Esophagus muscularis mucosa (tissue), 4 donors: ENCODE measurements around the gene FOXL2. TPM values are rescaled to one million over a fixed set of nuclear protein-coding genes. Genes with fewer than 3 reads are reported as not detected.

Experiments used
- DNase-seq: peaks from one replicate; pipeline ENCODE4 v3.0.0-alpha.2; 2017; ENCODE audit errors: extremely low spot score
- H3K27ac ChIP-seq, 4 donors: fragments of 200-600 bp; sonication (generic); replicated peaks in 1 of 4; 1 replicate in 3 of 4; 2 replicates in 1 of 4; pipeline ENCODE4 v1.5.1; 2016 to 2019; ENCODE audit warnings: mild to moderate bottlenecking in 1 of 4
- H3K27me3 ChIP-seq, 4 donors: fragments of 200-600 bp; sonication (generic); one replicate each; pipeline versions ENCODE4 v1.5.1 to v1.6.0; 2016 to 2019
- H3K36me3 ChIP-seq, 4 donors: fragments of 200-600 bp; sonication (generic); one replicate each; pipeline ENCODE4 v1.5.1; 2016 to 2019
- H3K4me1 ChIP-seq, 4 donors: fragments of 200-600 bp; sonication (generic); one replicate each; pipeline ENCODE4 v1.5.1; 2016 to 2019
- H3K4me3 ChIP-seq, 4 donors: fragments of 200-600 bp; sonication (generic); 1 replicate in 2 of 4; 2 replicates in 2 of 4; pipeline ENCODE4 v1.5.1; 2016 to 2019; ENCODE audit warnings: mild to moderate bottlenecking in 4 of 4, moderate library complexity in 1 of 4
- H3K9me3 ChIP-seq, 4 donors: fragments of 200-600 bp; sonication (generic); 1 replicate in 3 of 4; 2 replicates in 1 of 4; pipeline ENCODE4 v1.5.1; 2016 to 2019
- EP300 ChIP-seq: sonication (generic); formaldehyde crosslinking; IDR thresholded peaks from one replicate; pipeline ENCODE4 v1.6.1; 2017; ENCODE audit warnings: antibody characterized with exemption
- POLR2A ChIP-seq: fragments of 450-650 bp; IDR thresholded peaks from one replicate; pipeline ENCODE4 v1.6.1; 2017; ENCODE audit warnings: antibody characterized with exemption, moderate library complexity, mild to moderate bottlenecking, low read depth
- POLR2AphosphoS5 ChIP-seq, 2 donors: sonication (generic); formaldehyde crosslinking; IDR thresholded peaks; one replicate each; pipeline ENCODE4 v1.6.1; 2017; ENCODE audit warnings: antibody characterized with exemption in 2 of 2
- WGBS: methylation state at CpG from one replicate; pipeline ENCODE4 v1.1.5; 2018; 5-methylcytosine and 5-hydroxymethylcytosine counted together
- intact Hi-C: fragments of 100-400 bp; cut with DNase I; formaldehyde crosslinking; loops from one replicate; pipeline ENCODE4 v1.15.1; 2023
- total RNA-seq, 4 donors: library from RNA; depleted of rRNA; stranded (reverse); fragments of >200 nt; gene quantifications; one replicate each; pipeline versions ENCODE4 v1.1.0 to v1.2.1, GENCODE V29; 2016
- TF ChIP-seq, protein P1 (sequence below), 3 experiments: fragments of 200-600 bp in 2 of 3; fragments of 450-650 bp in 1 of 3; sonication (generic) in 2 of 3; IDR thresholded peaks; one replicate each; pipeline ENCODE4 v1.5.1; 2017 to 2019; ENCODE audit warnings: antibody characterized with exemption in 3 of 3, mild to moderate bottlenecking in 2 of 3, moderate library complexity in 1 of 3

FOXL2 gene
- total RNA-seq, 4 donors from 2014 or later = 0.17 to 0.26 TPM; not detected in 2

DNA sequence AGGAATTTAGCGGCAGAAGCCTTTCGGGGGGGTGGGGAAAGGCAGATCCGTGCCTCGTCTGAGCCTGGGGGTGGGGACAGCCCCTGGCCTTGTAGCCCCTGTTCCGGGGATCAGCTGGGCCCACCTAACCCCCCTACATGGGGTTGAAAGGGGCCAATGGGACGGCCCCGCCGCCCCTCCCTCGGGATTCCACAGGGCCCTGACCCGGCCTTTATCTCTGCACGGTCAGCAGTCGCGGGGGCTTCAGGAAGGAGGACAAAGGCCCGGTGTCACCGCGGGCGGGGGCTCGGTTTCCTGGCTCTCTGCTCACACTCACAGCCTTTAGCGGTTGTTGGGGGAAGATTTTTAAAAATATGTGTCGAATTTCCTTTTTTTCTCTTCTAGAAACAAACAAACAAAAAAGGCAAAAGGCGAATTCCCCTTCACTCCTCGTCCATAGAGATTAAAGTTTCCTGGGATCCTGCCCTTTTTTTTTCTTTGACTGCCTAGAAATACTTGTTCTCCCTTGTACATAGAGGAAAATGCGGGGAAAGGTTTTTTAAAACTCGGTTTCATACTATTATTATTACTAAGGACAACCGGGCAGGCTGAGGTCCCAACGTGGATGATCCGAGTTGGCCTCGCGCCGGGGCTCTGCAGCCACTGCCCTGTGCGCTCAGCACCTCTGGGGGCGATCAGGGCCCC, 7.9 kb downstream of the FOXL2 start:
- no peak for DNase-seq
- TF ChIP-seq EP300 = no peak
- no peak for TF ChIP-seq POLR2A
- no peak for TF ChIP-seq POLR2AphosphoS5 (IDR thresholded peaks at IDR 0.05)
- TF ChIP-seq, protein P1, sequence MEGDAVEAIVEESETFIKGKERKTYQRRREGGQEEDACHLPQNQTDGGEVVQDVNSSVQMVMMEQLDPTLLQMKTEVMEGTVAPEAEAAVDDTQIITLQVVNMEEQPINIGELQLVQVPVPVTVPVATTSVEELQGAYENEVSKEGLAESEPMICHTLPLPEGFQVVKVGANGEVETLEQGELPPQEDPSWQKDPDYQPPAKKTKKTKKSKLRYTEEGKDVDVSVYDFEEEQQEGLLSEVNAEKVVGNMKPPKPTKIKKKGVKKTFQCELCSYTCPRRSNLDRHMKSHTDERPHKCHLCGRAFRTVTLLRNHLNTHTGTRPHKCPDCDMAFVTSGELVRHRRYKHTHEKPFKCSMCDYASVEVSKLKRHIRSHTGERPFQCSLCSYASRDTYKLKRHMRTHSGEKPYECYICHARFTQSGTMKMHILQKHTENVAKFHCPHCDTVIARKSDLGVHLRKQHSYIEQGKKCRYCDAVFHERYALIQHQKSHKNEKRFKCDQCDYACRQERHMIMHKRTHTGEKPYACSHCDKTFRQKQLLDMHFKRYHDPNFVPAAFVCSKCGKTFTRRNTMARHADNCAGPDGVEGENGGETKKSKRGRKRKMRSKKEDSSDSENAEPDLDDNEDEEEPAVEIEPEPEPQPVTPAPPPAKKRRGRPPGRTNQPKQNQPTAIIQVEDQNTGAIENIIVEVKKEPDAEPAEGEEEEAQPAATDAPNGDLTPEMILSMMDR (IDR thresholded peaks at IDR 0.05) = no peak
- Histone ChIP-seq H3K9me3 (no peaks in the 10 kb centered on the region), H3K27ac (no peak overlapping the region), H3K4me3 (peak overlapping the region in 2 of 4 donors; percentile 2 to 7), H3K36me3 (no peaks in the 10 kb centered on the region), H3K27me3 (peaks cover 25 to 97% (median 85%) of the 10 kb centered on the region in 4 donors), H3K4me1 (peaks cover 41 to 49% (median 47%) of the 10 kb centered on the region in 4 donors)
- WGBS = 11% methylated on average over 27 of the region's 32 CpGs
- intact Hi-C loops = loop anchor here (5.0 kb wide), 1 partner anchor 38 kb away; no protein-coding TSS in a partner anchor

DNA sequence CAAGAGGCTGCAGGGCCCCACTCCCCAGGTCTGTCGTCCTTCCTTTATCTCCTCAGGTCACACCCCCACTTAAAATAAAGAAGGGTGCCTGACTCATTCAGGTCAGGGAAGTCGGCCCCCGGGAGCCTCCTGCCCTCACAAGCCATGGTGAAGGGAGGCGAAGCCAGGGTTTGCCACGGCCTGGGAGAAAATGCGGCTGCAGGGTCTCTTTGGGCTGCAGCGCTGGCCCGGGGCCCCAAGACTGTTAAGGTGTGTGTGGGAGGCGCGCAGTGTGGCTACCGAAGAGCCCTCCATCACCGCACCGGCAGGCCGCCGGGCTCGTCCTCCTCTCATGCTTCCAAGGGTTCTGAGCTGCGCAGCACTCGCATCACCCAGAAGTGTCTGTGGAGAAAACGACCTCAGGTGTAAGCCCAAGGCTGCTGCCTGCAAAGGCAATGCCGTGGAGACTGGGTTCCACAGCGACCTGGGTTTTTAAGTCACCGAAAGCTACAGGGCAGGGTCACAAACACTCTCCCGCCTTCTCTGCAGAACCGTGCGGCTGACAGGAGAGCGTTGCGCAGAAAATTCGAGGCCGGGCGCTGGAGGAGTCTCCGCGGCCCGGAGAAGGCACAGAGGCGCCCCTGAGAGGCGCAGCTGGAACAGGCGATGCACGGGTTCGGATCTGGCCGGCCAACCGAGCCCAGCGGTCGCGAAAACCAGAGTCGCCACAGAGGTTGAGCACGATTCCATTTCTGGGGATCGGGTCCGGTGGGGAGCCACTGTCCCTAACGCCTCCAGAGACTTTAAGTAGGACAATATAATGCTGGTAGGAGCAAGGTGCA, 8.7 kb downstream of the FOXL2 start:
- TF ChIP-seq EP300 (no peak), POLR2AphosphoS5 (IDR thresholded peaks at IDR 0.05) (no peak), POLR2A (no peak)
- TF ChIP-seq, protein P1 (IDR thresholded peaks at IDR 0.05) = no peak
- H3K27me3 ChIP-seq = peaks cover 24 to 90% (median 77%) of the 10 kb centered on the region in 4 donors
- intact Hi-C loops = loop anchor here (5.0 kb wide), 1 partner anchor 39 kb away; no protein-coding TSS in a partner anchor
- WGBS = 10% methylated on average over 15 of the region's 48 CpGs
- H3K27ac ChIP-seq = no peak overlapping the region
- peak overlapping the region in 2 of 4 donors; percentile 2 to 7 for H3K4me3 ChIP-seq
- H3K36me3 ChIP-seq = no peaks in the 10 kb centered on the region
- H3K4me1 ChIP-seq = peaks cover 40 to 47% (median 45%) of the 10 kb centered on the region in 4 donors
- no peaks in the 10 kb centered on the region for H3K9me3 ChIP-seq
- DNase-seq = no peak

DNA sequence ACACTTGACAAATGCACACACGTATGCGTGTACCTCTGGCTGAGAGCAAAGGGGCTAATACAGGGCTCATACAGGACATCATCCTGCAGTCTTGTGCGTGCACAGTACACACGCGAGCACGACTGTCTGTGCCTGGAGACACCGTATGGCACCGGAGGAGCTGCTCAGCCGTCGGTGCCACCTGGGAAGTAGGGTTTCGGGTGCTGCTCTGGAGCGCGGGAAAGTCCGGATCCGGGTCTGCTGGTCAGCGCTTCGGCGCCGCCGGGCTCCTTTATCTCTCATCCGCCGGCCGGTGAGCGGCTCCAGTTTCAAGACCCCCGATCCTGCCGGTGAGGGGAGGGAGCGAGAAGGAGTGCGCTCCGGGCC, 9.3 kb downstream of the FOXL2 start:
- intact Hi-C loops = loop anchor here (2.0 to 5.0 kb wide), 2 partner anchors 40 to 391 kb away; no protein-coding TSS in a partner anchor
- peaks cover 18 to 84% (median 71%) of the 10 kb centered on the region in 4 donors for H3K27me3 ChIP-seq
- DNase-seq = no peak
- TF ChIP-seq POLR2AphosphoS5 (IDR thresholded peaks at IDR 0.05) (no peak), EP300 (no peak), POLR2A (no peak)
- TF ChIP-seq, protein P1 (IDR thresholded peaks at IDR 0.05) = no peak
- H3K4me1 ChIP-seq = peaks cover 40 to 47% (median 45%) of the 10 kb centered on the region in 4 donors
- no peak overlapping the region for H3K27ac ChIP-seq
- no peaks in the 10 kb centered on the region for H3K36me3 ChIP-seq
- H3K4me3 ChIP-seq = no peak overlapping the region
- no peaks in the 10 kb centered on the region for H3K9me3 ChIP-seq
- WGBS = 20% methylated on average over 2 of the region's 29 CpGs

DNA sequence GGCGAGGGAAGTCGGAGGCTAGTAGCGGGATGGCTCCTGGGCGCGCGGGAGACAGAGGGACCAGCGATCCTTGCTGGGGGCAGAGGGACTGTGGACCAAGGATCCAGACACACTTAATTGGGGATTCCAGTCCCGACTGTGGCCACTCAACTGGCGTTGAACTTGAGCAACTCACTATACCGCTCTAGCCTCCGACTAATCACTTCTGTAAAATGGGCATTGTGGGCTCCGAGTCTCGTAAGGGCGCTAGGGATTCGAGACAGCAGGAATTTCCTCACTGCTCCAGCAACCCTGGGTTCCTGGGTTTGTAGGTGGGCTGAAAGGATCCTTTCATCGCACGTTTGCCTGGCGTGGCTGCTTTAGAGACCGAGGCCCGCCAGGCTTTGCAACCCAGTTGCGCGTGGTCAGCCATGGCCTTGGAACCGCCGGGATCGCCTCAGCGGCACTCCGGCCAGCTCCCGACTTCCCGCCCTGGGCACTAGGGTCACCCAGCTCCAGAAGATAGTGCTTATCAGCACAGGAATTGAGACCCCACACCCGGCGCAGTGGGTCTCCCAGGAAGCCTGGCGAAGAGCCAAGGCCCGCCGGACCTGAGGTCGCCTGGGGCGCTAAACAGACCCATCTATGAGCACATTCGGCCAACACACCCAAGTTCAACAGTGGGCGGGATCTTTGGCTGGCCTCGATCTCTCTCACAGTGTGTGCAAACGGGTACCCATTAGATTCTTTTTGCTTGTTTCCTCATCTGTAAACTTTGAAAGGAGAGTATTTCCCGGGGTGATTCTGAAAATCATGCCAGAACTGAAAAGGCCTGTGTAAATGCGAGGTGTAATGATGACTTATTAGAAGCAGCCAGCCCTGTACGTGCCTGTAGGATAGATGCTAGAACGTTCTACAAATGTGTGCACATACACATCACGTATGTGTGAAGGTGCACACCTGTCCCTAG, 9.9 kb downstream of the FOXL2 start:
- Histone ChIP-seq H3K27ac (no peak overlapping the region), H3K4me3 (peak overlapping the region; percentile 44 to 55 (median 44)), H3K27me3 (peaks cover 17 to 77% (median 65%) of the 10 kb centered on the region in 4 donors), H3K36me3 (no peaks in the 10 kb centered on the region), H3K4me1 (peaks cover 40 to 47% (median 45%) of the 10 kb centered on the region in 4 donors), H3K9me3 (no peaks in the 10 kb centered on the region)
- no peak for DNase-seq
- no peak for TF ChIP-seq POLR2AphosphoS5 (IDR thresholded peaks at IDR 0.05)
- no peak for TF ChIP-seq POLR2A
- TF ChIP-seq, protein P1 (IDR thresholded peaks at IDR 0.05) = no peak
- no peak for TF ChIP-seq EP300
- 14% methylated on average over 30 of the region's 45 CpGs for WGBS
- intact Hi-C loops = loop anchor here (2.0 to 5.0 kb wide), 2 partner anchors 40 to 392 kb away; no protein-coding TSS in a partner anchor
